ENCODE measurements around the gene ATP23. TPM values are rescaled to one million over a fixed set of nuclear protein-coding genes. Genes with fewer than 3 reads are reported as not detected.
A peak's percentile ranks its signal among the peaks of the same experiment; 100 is the strongest.

The ATP23 gene
- polyA plus RNA-seq, 3 donors: 4.3 to 11.0 (median 7.6) TPM

GRCh38 chr12:57905812-57906475 lies 35.4 kb upstream of the ATP23 start:
- no peak overlapping the region for H3K27ac ChIP-seq (ENCODE audit: low read depth, low read length)
- WGBS, 3 donors: 73 to 76% (median 74%) methylated on average over 7 of the region's 7 CpGs

- no peak overlapping the region for H3K27ac ChIP-seq (ENCODE audit: low read depth, low read length)
- WGBS, 3 donors: 60 to 63% (median 61%) methylated on average over 4 of the region's 4 CpGs
These were observed 34.5 kb upstream of the ATP23 start for GRCh38 chr12:57906821-57907220.

GRCh38 chr12:57907281-57907680 lies 34.1 kb upstream of the ATP23 start:
- 44 to 66% (median 63%) methylated on average over 3 of the region's 3 CpGs for WGBS, 3 donors

GRCh38 chr12:57908511-57908910 lies 32.9 kb upstream of the ATP23 start:
- no peak overlapping the region for H3K27ac ChIP-seq (ENCODE audit: low read depth, low read length)
- WGBS, 3 donors: 81 to 89% (median 82%) methylated on average over 8 of the region's 8 CpGs

More at GRCh38 chr12:57907281-57907680, 34.1 kb upstream of the ATP23 start:
- no peak overlapping the region for H3K27ac ChIP-seq (ENCODE audit: low read depth, low read length)

- WGBS, 3 donors: 85 to 90% (median 85%) methylated on average over 4 of the region's 4 CpGs
- no peak overlapping the region for H3K27ac ChIP-seq (ENCODE audit: low read depth, low read length)
These were observed 32.3 kb upstream of the ATP23 start for GRCh38 chr12:57909056-57909455.

- 76 to 79% (median 76%) methylated on average over 4 of the region's 4 CpGs for WGBS, 3 donors
These were observed 31.8 kb upstream of the ATP23 start for GRCh38 chr12:57909611-57910010.

GRCh38 chr12:57918147-57918546 lies 23.2 kb upstream of the ATP23 start:
- no peak overlapping the region for H3K27ac ChIP-seq (ENCODE audit: low read depth, low read length)
- 39 to 74% (median 71%) methylated on average over 4 of the region's 4 CpGs for WGBS, 3 donors

More at GRCh38 chr12:57909611-57910010, 31.8 kb upstream of the ATP23 start:
- H3K27ac ChIP-seq (ENCODE audit: low read depth, low read length): no peak overlapping the region

GRCh38 chr12:57927086-57927485 lies 14.3 kb upstream of the ATP23 start:
- no peak overlapping the region for H3K27ac ChIP-seq (ENCODE audit: low read depth, low read length)
- WGBS, 3 donors: 48 to 63% (median 62%) methylated on average over 3 of the region's 3 CpGs

GRCh38 chr12:57929092-57929830 lies 12.1 kb upstream of the ATP23 start:
- H3K27ac ChIP-seq (ENCODE audit: low read depth, low read length): no peak overlapping the region
- 58 to 82% (median 61%) methylated on average over 4 of the region's 4 CpGs for WGBS, 3 donors

GRCh38 chr12:57934819-57935218 lies 6.5 kb upstream of the ATP23 start:
- 54 to 78% (median 67%) methylated on average over 4 of the region's 4 CpGs for WGBS, 3 donors

GRCh38 chr12:57935331-57935730 lies 6.0 kb upstream of the ATP23 start:
- no peak overlapping the region for H3K27ac ChIP-seq (ENCODE audit: low read depth, low read length)
- 71 to 89% (median 77%) methylated on average over 3 of the region's 3 CpGs for WGBS, 3 donors

More at GRCh38 chr12:57934819-57935218, 6.5 kb upstream of the ATP23 start:
- H3K27ac ChIP-seq (ENCODE audit: low read depth, low read length): no peak overlapping the region

- H3K27ac ChIP-seq (ENCODE audit: low read depth, low read length): no peak overlapping the region
- WGBS, 3 donors: 2% methylated on average over 29 of the region's 29 CpGs
These were observed 5.4 kb upstream of the ATP23 start for GRCh38 chr12:57935839-57936512.

GRCh38 chr12:57936513-57936883 lies 4.9 kb upstream of the ATP23 start:
- WGBS, 3 donors: 57 to 83% (median 70%) methylated on average over 3 of the region's 3 CpGs
- no peak overlapping the region for H3K27ac ChIP-seq (ENCODE audit: low read depth, low read length)

GRCh38 chr12:57939291-57939690 lies 2.1 kb upstream of the ATP23 start:
- WGBS, 3 donors: 58 to 80% (median 58%) methylated on average over 3 of the region's 3 CpGs
- no peak overlapping the region for H3K27ac ChIP-seq (ENCODE audit: low read depth, low read length)

- WGBS, 3 donors: 29 to 69% (median 66%) methylated on average over 2 of the region's 2 CpGs
- no peak overlapping the region for H3K27ac ChIP-seq (ENCODE audit: low read depth, low read length)
These were observed 1.1 kb upstream of the ATP23 start for GRCh38 chr12:57940052-57940914.

- H3K27ac ChIP-seq (ENCODE audit: low read depth, low read length): peak overlapping the region; percentile 6
- 2 to 6% (median 3%) methylated on average over 4 of the region's 4 CpGs for WGBS, 3 donors
These were observed 527 bp upstream of the ATP23 start for GRCh38 chr12:57940915-57941164.

GRCh38 chr12:57943438-57944080 lies 2.2 kb downstream of the ATP23 start:
- WGBS, 3 donors: 87 to 98% (median 89%) methylated on average over 2 of the region's 2 CpGs
- H3K27ac ChIP-seq (ENCODE audit: low read depth, low read length): no peak overlapping the region

GRCh38 chr12:57944313-57945023 lies 3.1 kb downstream of the ATP23 start:
- 92 to 97% (median 95%) methylated on average over 4 of the region's 4 CpGs for WGBS, 3 donors
- no peak overlapping the region for H3K27ac ChIP-seq (ENCODE audit: low read depth, low read length)
